ENCODE results near the gene SYT17.

- TF ChIP-seq CTCF (IDR thresholded peaks at IDR 0.05) (no peak), POLR2A (IDR thresholded peaks at IDR 0.05) (no peak), POLR2AphosphoS5 (IDR thresholded peaks at IDR 0.05; ENCODE audit: insufficient read depth in 1 of 2, low read depth in 1 of 2) (no peak)
Observed at GRCh38 chr16:19239511-19240155, 71.6 kb downstream of the SYT17 start.

Data from vagina (tissue), 2 donors.